NOMO-1 (cell line): ENCODE results near the gene UBE2D1.
A peak's percentile ranks its signal among the peaks of the same experiment; 100 is the strongest.

Source experiments
- DNase-seq, 2 experiments: peaks; one replicate each; lab custom pipeline; 2025; ENCODE audit not compliant: unreplicated experiment in 2 of 2; lab: John Stamatoyannopoulos, UW

Gene UBE2D1

DNA sequence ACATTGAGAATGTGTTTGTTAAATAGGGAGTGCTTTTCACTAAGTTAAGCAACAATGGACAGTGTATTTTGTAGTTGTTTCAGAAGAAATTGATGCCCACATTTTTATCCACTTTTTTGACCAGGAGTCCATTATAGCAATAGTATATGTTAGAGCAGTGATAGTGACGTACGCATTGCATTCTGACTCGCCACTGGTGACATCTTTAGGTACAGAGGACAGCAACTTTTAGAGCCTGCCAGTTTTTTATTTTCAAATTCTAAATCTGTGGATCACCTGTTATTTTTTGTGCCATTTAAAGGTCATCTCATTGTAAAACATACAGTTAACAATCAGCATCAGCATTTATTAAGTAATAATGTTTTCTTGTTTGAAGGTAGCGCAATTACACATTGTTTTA is 1.4 kb downstream of the UBE2D1 start:
- DNase-seq = no peak

- no peak for DNase-seq
Measured at GRCh38 chr10:58341422-58341821, 6.6 kb downstream of the UBE2D1 start.

DNA sequence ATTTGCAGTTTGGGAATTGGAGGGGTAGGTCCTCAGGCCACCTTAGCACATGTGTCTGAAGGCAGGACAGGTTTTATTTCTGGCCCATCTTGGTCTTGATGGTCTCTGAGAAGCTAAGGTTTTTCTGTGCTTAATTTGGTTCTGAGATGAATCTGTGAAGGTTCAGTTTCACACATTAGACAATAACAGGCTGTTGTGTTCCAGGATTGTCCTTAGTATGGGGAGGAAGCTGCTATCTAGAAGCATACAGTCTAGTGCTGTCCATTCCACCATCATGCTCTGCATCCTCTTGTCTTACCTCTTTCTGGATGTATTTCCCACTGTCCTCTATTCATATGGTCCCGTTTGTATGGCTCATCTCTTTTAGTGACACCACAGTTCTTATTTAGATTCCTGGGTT is 7.1 kb downstream of the UBE2D1 start:
- no peak for DNase-seq

GRCh38 chr10:58347967-58348366 is 13.2 kb downstream of the UBE2D1 start:
- no peak for DNase-seq

GRCh38 chr10:58348571-58349033 is 13.8 kb downstream of the UBE2D1 start:
- DNase-seq = no peak

DNA sequence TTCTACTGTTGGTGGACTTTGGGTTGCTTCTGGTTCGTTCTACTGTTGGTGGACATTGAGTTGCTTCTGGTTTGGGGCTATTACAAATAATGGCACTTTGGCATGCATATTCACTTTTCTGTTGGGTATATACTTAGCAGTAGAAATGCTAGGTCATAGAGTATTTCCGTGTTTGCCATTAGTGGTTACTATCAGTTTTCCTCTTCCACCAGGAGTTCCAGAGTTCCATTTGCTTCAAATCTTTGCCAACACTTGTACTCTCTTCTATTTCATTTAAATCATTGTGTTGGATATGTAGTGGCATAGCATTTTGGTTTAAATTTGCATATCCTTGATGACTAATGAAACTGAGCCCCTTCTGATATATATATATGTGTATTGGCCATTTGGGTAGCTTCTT is 15.2 kb downstream of the UBE2D1 start:
- DNase-seq = no peak

DNA sequence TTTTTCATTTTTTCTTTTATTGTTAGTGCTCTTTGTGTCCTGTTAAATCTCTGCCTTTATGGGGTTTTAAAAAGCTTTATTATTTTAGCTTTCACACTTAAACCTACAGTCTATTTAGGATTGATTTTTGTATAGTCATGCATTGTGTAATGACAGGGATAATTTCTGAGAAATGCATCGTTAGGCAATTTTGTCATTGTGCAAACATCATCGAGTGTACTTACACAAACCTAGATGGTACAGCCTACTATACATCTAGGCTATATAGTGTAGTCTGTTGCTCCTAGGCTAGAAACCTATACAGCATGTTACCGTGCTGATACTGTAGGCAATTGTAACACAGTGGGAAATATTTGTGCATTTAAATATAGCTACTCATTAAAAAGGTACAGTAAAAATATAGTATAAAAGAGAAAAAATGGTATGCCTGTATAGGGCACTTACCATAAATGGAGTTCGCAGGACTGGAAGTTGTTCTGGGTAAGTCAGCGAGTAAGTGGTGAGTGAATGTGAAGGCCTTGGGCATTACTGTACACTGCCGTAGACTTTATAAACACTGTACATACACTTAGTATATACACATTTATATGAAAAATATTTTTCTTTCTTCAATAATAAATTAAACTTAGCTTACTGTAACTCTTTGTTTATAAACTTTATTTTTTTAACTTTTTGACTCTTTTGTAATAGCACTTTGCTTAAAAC is 16.0 kb downstream of the UBE2D1 start:
- DNase-seq = peak; percentile 46 to 69

GRCh38 chr10:58351616-58352578 is 17.1 kb downstream of the UBE2D1 start:
- no peak for DNase-seq

DNA sequence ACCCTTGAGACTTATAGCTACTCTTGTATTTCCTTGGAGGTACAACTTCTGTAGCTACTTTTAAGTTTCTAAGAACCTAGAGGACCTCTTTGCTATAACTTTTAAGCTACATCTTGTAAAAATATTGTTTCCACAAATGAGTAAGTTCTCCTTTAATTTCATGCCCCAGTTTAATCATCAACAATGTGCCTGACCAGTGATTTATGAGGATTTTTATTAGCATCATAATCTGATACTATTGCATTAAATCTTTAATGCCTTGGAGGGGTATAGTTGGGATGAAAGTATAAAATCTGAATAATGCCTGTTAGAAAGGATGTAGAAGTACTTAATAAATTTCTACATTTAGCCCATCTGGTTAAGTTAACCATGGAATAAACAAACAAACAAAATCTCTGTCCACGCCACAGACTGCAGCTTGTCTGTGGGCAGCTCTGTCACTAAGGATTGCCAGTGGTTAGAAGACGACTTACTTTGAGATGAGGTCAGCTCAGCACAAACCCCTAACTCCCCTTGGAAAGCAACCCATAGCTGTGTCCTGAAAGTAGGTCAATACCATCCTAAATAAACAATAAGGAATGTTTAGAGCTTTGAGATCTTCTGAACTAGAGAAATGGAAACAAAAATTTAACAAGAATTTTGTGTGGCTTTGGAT is 18.3 kb downstream of the UBE2D1 start:
- DNase-seq = no peak

DNA sequence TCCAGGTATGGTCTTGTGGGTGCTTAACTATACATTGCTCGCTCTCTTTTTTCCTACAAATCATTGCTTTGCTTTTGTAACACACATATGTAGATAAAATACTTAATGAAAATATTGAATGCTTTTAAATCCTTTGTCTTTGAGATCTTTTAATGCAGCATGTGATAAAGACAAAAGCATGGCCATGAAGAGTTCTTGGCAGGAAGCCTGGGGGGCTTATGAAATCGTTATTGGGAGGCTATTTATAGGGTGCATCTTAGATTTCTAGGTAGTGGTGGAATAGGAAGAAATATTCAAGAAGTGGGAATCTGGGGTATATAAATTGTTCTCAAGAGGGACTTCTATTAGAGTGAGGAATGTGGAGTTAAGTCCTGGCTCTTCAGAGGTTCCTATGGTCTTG is 21.9 kb downstream of the UBE2D1 start:
- DNase-seq = no peak

DNA sequence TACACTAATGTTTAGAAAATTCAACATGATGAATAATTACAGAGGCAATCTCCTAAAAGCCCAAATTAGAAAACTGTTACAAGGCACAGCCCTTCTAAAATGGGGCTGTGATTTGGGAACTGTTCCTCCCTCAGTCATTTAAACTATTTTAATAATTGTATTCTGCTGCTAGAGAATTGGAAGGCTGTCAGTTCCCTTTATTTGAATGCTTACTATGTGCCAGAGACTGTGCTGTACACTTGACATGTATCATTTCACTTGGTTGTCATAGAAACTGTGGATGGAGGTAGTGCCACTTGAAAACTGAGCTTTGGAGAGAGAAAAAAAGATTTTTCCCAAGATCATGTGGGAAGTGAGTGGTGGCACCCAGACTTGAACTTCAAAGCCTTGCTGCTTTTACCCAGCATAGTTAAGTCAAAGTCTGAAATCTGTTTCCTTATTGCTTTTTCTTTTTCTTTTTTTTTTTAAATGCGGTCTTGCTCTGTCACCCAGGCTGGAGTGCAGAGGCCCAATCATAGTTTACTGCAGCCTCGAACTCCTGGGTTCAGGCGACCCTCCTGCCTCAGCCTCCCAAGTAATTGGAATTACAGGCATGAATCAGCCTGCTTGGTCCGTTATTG is 23.6 kb downstream of the UBE2D1 start:
- DNase-seq = no peak

DNA sequence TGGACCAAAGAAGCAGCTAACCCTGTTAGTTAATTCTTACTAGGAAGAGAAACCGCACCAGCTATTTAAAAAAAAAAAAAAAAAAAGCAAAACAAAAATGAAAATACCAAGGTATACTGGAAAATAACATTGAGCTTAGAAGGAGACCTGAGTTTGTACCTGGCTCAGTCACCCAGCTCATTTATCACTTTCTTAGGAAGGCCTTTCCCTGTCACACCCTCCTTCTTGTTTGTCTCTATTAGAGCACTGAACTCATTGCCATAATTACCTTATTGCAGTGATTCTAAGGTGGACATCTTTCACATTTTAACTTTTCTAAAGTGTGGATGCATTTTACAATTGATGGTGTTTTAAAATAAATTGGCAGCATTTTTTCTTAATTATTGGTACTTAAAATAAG is 24.1 kb downstream of the UBE2D1 start:
- DNase-seq = no peak

DNA sequence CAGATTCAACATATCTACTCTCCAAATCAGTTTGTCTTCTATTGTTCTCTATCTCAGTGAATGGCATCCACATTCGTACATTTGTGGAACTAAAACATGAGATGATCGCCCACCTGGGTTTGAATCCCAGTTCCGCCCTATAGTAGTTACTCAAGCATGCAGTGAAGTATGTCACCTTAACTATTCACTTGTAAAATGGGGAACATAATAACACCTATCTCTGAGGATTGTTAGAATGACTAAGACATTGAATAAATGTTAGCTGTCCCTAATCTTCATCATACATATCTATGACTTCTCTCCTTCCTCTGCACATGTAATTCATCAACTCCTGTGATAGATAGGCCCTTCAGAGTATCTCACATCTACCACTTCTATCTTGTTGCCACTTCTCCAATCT is 24.7 kb downstream of the UBE2D1 start:
- DNase-seq = no peak

GRCh38 chr10:58360412-58361004 is 25.7 kb downstream of the UBE2D1 start:
- peak in 1 of 2 experiments; percentile 4 for DNase-seq

- DNase-seq = no peak
Measured at GRCh38 chr10:58361353-58361752, 26.5 kb downstream of the UBE2D1 start.

- no peak for DNase-seq
Measured at GRCh38 chr10:58362027-58362789, 27.4 kb downstream of the UBE2D1 start.

DNA sequence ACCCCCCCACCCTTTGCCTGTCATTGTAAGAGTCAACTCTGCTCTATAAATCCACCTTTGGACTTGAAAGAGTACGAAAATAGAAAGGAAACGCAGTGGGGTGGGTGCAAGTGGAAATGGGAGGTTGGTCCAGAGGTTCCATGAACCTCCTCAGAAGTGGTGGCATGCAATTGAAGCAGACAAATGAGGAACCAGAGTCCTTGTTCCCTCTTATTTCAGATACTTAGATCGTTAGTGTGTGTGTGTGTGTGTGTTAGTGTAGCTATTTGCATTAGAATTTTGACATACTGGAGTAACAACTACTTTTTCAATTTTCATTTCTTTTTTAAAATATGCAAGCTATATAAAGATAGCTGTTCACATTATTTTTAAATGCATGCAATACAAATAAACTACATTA is 32.3 kb downstream of the UBE2D1 start:
- DNase-seq = peak; percentile 51 to 70

GRCh38 chr10:58371473-58371872 is 36.7 kb downstream of the UBE2D1 start:
- no peak for DNase-seq

DNA sequence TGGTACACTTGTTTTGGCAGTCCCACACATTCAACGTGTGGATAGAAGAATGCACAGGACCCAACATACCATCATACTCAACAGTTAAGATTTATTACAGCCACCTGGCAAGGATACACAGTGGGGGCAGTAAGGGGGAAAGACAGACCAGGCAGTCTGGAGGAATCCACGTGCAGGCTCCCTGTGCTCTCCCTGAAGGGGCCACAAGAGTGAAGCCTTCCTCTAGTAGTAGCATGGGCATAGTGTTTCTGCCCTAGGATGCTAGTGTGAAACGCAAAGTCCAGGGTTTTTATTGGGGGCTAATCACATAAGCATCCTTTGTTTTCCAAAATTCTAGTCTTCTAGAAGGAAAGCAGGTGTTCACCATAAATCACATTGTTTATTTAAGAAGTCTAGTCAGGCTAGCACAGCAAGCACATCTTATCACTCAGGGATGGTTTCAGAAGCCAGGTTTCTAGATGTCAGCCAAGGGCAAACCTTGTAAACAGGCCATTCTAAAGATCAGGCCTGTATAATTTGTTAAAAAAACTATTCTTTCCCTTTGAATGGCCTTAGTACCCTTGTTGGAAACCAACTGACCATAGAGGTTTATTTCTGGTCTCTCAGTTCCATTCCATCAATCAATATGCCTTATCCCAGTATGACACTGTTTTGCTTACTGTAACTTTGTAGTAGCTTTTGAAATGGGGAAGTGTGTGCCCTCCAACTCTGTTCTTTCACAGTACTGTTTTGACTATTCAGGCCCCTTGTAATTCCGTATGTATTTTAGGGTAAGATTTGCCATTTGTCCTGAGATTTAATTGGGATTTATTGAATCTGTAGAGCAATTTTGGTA is 38.0 kb downstream of the UBE2D1 start:
- no peak for DNase-seq
